Tibial artery (tissue), 4 donors: ENCODE data around the gene ADGRL1.
"Not testable (repeated sequence)": the region's sequence is repeated elsewhere in the genome, so short reads cannot be mapped to it uniquely, and the experiment has no call there.

Experiments
- DNase-seq, 2 donors: peaks; one replicate each; pipeline ENCODE4 v3.0.0-alpha.2; 2019
- H3K27ac ChIP-seq, 2 donors: fragments of 200-600 bp; sonication (generic) in 1 of 2; 1 replicate in 1 of 2; 2 replicates in 1 of 2; pipeline ENCODE4 v1.5.1; 2018 to 2019; ENCODE audit warnings: mild to moderate bottlenecking in 1 of 2
- H3K27me3 ChIP-seq, 2 donors: fragments of 200-600 bp; sonication (generic) in 1 of 2; one replicate each; pipeline versions ENCODE4 v1.5.1 to v1.6.0; 2016 to 2019
- H3K36me3 ChIP-seq, 3 donors: fragments of 200-600 bp; sonication (generic) in 2 of 3; one replicate each; pipeline ENCODE4 v1.5.1; 2016 to 2019; ENCODE audit warnings: mild to moderate bottlenecking in 2 of 3
- H3K4me1 ChIP-seq, 4 donors: fragments of 200-600 bp; sonication (generic) in 2 of 4; 1 replicate in 3 of 4; 2 replicates in 1 of 4; pipeline ENCODE4 v1.5.1; 2016 to 2019
- H3K4me3 ChIP-seq, 2 donors: fragments of 200-600 bp; sonication (generic) in 1 of 2; 1 replicate in 1 of 2; 2 replicates in 1 of 2; pipeline ENCODE4 v1.5.1; 2018 to 2019; ENCODE audit warnings: mild to moderate bottlenecking in 2 of 2
- H3K9me3 ChIP-seq, 3 donors: fragments of 200-600 bp; sonication (generic) in 1 of 3; one replicate each; pipeline ENCODE4 v1.5.1; 2016 to 2019
- intact Hi-C: fragments of 100-400 bp; cut with DNase I; formaldehyde crosslinking; loops from one replicate; pipeline ENCODE4 v1.15.0; 2023; ENCODE audit warnings: low total_unique reads
- TF ChIP-seq, protein P1 (sequence below), 2 experiments: fragments of 200-600 bp in 1 of 2; fragments of 450-650 bp in 1 of 2; IDR thresholded peaks; one replicate each; pipeline ENCODE4 v1.5.1; 2017 to 2019; ENCODE audit warnings: antibody characterized with exemption in 2 of 2, mild to moderate bottlenecking in 1 of 2, moderate library complexity in 1 of 2

The ADGRL1 gene

DNA sequence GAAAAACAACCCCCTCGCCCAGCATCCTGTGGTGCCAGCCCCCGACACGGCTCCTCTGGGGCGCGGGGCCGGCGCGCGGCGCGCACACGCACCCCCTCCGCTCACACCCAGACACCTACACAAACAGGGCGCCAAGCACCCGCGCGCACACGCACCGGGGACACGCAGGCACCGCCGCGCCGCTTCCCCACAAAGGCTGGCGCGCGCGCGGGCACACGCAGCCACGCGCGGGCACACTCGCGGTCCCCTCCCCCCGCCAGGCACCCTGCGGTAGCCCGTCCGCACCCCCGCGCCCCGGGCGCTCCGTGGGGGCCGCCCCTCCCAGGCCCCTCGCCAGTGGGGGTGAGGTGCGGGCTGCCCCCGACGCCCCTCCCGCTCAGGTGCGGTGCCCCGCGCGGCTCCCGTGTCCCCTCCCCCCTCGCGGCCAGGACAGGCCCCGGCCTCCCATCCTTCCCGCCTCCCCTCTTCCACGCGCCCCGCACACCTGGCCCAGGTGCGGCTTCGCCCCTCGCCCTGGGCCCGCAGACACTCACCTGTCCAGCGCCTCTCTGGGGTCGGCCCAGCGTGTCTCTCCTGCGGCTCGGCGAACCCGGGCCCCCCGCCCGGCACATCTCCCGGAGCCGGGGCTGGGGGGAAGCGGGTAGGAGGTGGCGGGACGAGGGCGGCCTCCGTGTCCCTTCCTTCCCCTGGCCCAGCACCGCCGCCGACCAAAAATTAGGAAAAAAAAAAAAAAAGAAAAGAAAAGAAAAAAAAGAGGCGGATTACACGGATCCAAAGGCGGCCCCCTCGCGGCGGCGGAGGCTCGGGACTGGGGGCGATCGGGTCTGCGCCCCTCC, at the start of gene ADGRL1:
TSS of gene ADGRL1 (minus strand) at position 718 of the 836 bp plus-strand sequence. CDS start 22,567 bp downstream, outside the sequence.
- not testable (repeated sequence) for DNase-seq, H3K9me3 ChIP-seq, H3K36me3 ChIP-seq
- intact Hi-C loops: loop anchor here (10.0 kb wide), 1 partner anchor 209 kb away; the partner anchor contains the start of gene DDX39A
- Histone ChIP-seq H3K27ac (peak within 1 kb of the TSS; percentile 50 to 65), H3K4me3 (peak within 1 kb of the TSS; percentile 56 to 60), H3K27me3 (peaks cover 0 to 32% of the 10 kb centered on the region in 2 donors), H3K4me1 (peaks cover 0 to 27% (median 16%) of the 10 kb centered on the region in 4 donors)

DNA sequence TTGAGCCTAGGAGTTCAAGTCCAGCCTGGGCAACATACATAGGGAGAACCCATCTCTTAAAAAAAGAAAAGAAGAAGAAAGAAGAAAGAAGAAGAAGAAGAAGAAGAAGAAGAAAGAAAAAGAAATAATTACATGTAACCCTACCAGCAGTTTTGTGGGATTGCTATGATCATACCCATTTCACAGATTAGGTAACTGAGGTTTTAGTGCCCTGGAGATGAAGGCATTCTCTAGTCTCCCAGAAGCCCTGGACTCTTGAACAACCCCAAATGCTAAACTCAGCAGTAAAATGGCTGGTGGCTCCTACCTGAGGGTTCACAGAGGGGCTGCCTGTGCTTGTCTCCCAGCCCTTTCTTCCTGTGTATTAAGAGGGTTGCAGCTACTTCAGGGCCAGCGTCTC, 49.3 kb upstream of the ADGRL1 start:
- H3K27me3 ChIP-seq, H3K4me1 ChIP-seq, intact Hi-C loops, DNase-seq, H3K27ac ChIP-seq, H3K4me3 ChIP-seq, H3K36me3 ChIP-seq, H3K9me3 ChIP-seq: not testable (repeated sequence)

DNA sequence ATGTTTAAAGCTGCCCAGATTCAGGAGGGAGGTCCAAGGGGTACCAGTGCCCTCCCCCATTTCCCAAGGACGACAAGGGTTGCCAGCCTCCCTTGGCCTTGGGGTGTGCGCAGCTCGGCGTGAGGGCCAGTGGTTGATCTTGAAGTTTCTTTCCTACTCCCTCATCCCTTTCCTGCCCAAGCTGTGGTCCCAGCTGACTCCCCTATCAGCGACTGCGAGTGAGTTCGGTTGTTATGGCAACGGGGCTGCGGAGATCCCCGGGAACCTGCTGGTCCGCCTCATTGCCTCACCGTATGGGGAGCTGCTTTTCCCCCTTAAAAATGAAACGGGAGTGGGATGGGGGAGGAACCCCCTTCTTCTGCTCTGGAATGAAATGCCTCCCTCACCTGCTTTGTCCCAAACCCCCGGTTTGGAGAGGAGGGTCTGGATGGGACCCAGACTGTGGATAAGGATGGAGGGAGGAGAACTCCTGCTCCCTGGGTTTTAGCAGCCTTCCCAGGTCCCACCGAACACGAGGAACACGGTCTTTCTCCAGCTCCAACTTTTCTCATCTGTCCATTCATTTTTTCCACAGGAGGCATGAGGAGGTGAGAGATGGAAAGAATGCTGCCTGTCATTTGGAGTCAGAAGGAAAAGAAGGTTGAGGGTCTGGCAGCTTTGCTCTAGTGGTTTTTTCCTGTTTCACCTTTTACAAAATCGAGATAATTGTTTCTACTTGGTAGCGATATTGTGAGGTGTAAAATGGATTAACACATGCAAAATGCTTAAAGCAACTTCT, 48.0 kb upstream of the ADGRL1 start:
- H3K4me3 ChIP-seq, DNase-seq, H3K27ac ChIP-seq, intact Hi-C loops, H3K4me1 ChIP-seq, H3K36me3 ChIP-seq, H3K9me3 ChIP-seq: not testable (repeated sequence)
- H3K27me3 ChIP-seq: peaks cover 0 to 15% of the 10 kb centered on the region in 2 donors

DNA sequence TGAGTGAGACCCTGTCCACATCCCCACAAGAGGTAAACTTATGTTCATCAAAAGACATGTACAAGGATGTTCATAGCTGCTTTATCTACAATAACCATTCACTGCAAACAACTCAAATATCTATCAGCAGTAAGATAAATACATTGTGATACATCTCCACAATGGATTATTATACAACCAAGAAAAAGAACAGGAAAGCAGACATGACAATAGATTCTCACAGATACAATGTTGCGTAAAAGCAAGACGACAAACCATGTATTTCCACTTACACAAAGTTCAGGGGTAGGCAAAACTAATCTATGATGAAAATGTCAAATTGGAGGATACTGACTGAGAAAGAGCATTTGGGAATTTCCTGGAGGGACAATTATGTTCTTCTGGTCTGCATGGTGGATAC, 46.2 kb upstream of the ADGRL1 start:
- H3K4me3 ChIP-seq, intact Hi-C loops, H3K36me3 ChIP-seq, H3K9me3 ChIP-seq, H3K27ac ChIP-seq, DNase-seq: not testable (repeated sequence)
- H3K27me3 ChIP-seq: peaks cover 0 to 34% of the 10 kb centered on the region in 2 donors
- peaks cover 0 to 21% (median 15%) of the 10 kb centered on the region in 4 donors for H3K4me1 ChIP-seq

DNA sequence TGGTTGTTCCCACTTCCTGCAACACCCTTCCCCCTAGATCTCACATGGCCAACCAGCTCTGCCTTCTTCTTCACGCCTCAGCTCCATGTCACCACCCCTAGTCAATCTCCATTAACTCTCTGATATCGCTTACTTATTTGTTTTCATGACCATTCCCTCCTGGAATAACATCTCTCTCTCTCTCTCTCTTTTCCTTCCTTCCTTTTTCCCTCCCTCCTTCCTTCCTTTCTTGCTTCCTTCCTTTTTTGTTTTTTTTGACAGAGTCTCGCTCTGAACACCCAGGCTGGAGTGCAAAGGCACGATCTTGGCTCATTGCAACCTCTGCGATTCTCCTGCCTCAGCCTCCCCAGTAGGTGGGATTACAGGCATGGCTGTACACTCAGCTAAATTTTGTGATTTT, 44.9 kb upstream of the ADGRL1 start:
- TF ChIP-seq, protein P1, sequence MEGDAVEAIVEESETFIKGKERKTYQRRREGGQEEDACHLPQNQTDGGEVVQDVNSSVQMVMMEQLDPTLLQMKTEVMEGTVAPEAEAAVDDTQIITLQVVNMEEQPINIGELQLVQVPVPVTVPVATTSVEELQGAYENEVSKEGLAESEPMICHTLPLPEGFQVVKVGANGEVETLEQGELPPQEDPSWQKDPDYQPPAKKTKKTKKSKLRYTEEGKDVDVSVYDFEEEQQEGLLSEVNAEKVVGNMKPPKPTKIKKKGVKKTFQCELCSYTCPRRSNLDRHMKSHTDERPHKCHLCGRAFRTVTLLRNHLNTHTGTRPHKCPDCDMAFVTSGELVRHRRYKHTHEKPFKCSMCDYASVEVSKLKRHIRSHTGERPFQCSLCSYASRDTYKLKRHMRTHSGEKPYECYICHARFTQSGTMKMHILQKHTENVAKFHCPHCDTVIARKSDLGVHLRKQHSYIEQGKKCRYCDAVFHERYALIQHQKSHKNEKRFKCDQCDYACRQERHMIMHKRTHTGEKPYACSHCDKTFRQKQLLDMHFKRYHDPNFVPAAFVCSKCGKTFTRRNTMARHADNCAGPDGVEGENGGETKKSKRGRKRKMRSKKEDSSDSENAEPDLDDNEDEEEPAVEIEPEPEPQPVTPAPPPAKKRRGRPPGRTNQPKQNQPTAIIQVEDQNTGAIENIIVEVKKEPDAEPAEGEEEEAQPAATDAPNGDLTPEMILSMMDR (IDR thresholded peaks at IDR 0.05): no peak
- no peaks in the 10 kb centered on the region for H3K36me3 ChIP-seq
- intact Hi-C loops: no loop called here

DNA sequence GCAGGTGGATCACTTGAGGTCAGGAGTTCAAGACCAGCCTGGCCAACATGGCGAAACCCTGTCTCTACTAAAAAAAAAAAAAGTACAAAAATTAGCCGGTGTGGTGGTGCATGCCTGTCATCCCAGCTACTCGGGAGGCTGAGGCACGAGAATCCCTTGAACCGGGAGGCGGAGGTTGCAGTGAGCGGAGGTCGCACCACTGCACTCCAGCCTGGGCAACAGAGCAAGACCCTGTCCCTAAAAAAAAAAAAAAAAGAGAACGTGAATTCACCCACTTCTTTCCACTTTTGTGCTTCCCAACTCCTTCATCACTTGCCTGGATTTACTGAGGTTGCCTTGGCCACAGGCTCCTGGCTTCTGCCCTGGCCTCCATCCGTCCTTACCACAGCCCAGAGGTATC, 44.3 kb upstream of the ADGRL1 start:
- DNase-seq, H3K27ac ChIP-seq, H3K4me3 ChIP-seq, intact Hi-C loops, H3K36me3 ChIP-seq, H3K9me3 ChIP-seq: not testable (repeated sequence)
- Histone ChIP-seq H3K4me1 (peaks cover 0 to 21% (median 15%) of the 10 kb centered on the region in 4 donors), H3K27me3 (peaks cover 0 to 39% of the 10 kb centered on the region in 2 donors)

More for the DNA sequence above, 44.9 kb upstream of the ADGRL1 start:
- H3K27me3 ChIP-seq: peaks cover 0 to 39% of the 10 kb centered on the region in 2 donors
- H3K4me3 ChIP-seq: no peak overlapping the region
- no peak overlapping the region for H3K27ac ChIP-seq
- peaks cover 0 to 21% (median 15%) of the 10 kb centered on the region in 4 donors for H3K4me1 ChIP-seq
- H3K9me3 ChIP-seq: no peaks in the 10 kb centered on the region
- no peak for DNase-seq

DNA sequence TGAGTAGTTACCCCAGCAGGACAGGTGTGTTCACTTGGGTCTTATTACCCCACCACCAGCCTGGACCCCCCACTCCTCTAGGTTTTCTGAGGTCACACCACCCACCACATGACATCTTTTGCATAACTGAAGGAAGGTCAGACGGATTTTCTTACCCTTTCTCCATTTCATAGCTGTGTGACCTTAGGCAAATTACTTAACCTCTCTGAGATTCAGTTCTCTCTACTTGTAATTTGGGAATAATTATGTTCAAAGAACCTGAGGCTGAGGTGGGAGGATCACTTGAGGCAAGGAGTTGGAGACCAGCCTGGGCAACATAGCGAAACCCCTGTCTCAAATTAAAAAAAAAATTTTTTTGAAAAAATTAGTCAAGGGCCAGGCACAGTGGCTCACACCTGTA, 43.9 kb upstream of the ADGRL1 start:
- DNase-seq, H3K4me3 ChIP-seq, H3K9me3 ChIP-seq, H3K36me3 ChIP-seq, intact Hi-C loops, H3K27ac ChIP-seq: not testable (repeated sequence)
- peaks cover 0 to 39% of the 10 kb centered on the region in 2 donors for H3K27me3 ChIP-seq
- H3K4me1 ChIP-seq: peaks cover 0 to 21% (median 15%) of the 10 kb centered on the region in 4 donors

DNA sequence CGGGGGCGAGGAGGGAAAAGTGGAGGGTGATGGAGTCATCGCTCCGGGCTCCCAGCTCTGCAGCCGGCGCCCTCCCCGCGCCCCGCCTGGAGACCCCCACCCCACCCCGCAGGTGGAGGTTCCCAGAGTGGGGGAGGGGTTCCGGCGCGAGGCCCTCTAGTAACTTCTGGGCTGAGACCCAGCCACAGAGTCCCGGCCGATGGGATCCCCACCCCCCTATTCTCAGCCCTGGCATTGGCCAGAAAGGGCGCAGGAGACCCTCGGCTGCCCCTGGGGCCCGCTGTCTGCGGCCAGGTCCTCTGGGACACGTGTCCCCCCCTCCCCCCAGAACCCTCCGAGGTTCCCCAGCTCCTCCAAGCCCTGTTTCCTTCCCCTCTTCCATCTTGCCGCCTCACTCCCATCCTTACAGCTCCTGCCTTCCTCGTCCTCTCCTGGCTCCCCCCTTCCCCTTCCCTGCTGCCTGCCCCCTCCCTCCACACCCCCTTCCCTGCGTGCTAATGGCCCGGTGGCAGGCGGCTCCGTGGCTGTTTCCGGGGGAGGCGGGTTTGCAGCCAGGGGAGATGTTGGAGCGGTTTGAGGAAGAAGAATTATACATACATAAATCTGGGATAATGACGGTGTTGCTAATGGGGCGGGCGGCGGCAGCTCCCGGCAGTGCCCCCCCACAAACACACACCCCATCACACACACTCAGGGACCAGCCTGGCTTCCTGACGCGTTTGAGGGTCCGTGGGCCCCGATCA, 43.2 kb upstream of the ADGRL1 start:
- not testable (repeated sequence) for H3K27ac ChIP-seq

More for the DNA sequence above, 43.2 kb upstream of the ADGRL1 start:
- Histone ChIP-seq H3K27me3 (peaks cover 0 to 39% of the 10 kb centered on the region in 2 donors), H3K4me3 (peak overlapping the region; percentile 43 to 50), H3K4me1 (peaks cover 0 to 21% (median 15%) of the 10 kb centered on the region in 4 donors)
- intact Hi-C loops, DNase-seq, H3K36me3 ChIP-seq, H3K9me3 ChIP-seq: not testable (repeated sequence)
